A172 (cell line): Measurements from ENCODE around the gene CFAP126. TPM values are rescaled to one million over a fixed set of nuclear protein-coding genes. Genes with fewer than 3 reads are reported as not detected.
"Not testable (repeated sequence)": the region's sequence is repeated elsewhere in the genome, so short reads cannot be mapped to it uniquely, and the experiment has no call there.

Experiments used
- DNase-seq: peaks from one replicate; pipeline ENCODE4 v3.0.0-alpha.2; 2015; ENCODE audit warnings: low spot score
- total RNA-seq: library from RNA; depleted of rRNA; stranded (reverse); fragments of >200 nt; shearing (Covaris generic); gene quantifications from 2 replicates; pipeline ENCODE4 v1.2.3, GENCODE V29; 2014

Gene CFAP126
- total RNA-seq, 1 experiment from 2014 or later, result not detected

DNA sequence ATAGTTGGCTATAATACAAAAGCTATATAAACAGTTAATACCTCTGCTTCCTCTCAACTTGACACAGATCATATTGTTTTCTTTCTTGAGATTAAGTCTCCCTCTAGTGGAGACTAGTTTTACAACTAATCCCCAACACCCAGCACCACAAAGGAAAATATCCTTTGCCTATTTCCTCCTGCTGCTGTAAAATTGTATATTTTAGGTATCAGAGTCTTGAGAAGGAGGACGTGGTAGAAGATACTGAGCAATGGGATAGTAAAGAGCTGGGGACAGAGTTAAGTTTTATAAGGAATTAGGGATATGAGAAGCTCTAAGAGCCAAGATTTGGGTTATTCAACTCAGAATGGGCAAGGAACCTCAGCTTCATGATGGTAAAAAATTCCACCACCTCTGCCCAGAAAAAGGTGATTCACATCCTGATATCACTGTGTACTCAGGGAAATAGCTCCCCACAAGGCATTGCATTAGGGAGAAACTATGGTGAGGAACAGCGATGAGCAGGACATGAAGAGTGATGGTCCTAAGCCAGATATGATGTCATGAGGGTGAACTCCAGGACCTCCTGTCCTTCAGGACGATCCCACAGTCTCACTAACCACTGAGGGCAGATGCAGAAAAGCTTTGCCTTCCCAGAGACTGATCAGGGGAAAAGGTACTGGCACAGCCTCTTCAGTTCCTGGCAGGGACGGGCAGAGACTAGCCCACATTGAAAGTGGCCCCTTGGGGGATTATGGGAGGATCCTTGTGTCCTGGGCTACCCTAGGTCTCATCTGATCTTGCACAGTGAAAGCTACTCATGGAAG, 14.7 kb upstream of the CFAP126 start:
- DNase-seq, result peak; percentile 75

DNA sequence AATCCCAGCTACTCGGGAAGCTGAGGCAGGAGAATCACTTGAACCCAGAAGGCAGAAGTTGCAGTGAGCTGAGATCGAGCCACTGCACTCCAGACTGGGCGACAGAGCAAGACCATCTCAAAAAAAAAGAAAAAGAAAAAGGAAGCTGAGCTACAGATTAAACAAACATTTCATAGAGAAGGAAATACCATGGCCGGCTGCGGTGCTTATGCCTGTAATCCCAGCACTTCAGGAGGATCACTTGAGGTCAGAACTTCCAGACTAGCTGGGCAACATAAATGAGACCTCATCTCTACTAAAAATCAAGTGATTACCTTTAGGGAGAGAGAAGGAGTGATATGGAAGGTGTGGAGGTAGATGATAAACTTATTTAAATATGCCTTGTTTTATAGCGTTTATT, 14.0 kb upstream of the CFAP126 start:
- DNase-seq, result no peak

DNA sequence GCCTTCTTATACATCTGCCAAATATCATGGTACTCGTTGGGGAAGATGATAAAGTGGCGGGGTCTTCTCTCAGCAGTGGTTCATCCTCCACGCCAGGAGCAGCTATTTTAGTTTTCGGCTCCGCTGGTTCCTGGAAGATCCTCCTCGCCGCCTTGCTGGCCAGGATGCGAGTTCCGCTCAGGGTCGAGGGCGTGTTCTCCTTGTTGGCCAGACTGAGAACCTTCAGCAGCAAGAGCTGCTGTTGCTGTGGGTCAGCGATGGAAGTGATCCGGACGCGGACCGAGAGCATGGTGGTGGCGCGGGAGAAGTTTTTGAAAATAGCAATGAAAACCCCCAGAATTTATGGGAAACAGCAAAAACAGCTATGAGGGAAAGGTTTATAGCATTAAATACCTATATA, 11.4 kb upstream of the CFAP126 start:
- no peak for DNase-seq

DNA sequence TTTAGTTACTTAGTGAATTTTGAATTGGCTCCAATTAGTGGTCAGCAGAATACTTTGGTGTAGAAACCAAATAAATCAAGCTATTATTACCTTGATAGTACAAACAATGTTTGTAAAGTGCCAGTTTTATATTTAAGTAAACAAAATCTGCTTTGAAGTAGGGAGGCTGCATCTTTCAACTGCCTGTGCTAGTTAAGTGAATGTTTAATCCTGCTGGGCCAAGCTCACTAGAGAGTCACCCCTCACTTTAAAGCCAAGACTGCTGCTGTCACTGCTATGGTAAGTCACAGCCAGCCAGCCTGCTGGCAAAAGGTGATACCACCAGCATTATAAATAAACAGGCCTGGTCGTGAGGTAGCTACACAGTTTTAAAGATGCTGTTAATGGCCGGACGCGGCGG, 10.3 kb upstream of the CFAP126 start:
- no peak for DNase-seq

DNA sequence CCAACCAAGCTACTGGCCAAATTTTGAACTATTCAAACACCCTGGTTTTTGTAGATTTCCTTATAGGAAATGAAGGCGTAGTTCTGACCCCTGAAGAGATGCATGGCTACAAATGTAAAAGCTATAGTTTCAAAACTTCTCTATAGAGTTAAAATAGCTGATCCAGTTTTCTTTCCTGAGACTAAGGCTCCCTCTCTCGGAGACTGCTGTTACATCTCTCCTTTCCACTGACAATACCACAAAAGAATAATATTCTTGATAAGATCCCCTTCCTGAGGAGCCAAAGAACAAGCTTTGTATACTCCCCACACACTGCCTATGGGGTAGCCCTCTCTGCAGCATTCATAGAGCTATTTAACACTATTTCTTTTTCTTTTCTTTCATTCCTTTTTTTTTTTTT, 6.7 kb upstream of the CFAP126 start:
- peak; percentile 26 for DNase-seq

DNA sequence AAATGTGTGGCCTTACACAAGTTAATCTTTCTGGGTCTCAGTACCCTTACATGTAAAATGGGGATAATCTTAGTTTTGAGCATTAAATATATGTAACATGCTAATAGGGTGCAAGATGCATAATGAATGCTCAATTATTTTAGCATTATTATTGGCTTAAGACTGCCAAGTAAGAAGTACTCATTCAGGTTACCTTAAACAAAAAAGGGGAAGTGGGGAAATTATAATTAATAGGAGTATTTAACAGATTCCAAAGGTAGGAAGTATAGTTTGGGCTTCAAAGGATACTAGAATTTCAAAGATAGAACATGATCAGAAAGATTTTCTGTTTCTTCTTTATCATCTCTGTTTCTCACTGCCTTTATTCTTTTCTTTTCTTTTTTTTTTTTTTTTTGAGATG, 5.8 kb upstream of the CFAP126 start:
- no peak for DNase-seq

DNA sequence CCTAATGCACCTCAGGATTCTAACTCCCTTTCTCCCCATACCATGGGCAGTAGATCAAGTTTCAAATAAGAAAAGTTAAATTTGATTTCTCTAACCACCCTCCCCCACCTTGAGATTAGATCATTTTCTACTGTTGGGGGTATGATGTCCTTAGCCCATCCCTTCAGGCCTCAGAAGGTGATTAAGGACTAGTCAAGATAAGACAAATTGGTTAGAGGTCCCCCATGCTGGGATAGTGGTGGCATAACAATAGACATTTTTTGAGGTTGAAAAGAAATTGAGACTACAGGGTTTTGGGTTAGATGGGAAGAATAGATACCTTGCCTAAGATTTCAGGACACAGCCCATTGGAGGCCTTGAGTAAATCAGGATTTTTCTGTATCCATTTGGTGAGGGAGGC, 2.5 kb downstream of the CFAP126 start:
- DNase-seq, result no peak

DNA sequence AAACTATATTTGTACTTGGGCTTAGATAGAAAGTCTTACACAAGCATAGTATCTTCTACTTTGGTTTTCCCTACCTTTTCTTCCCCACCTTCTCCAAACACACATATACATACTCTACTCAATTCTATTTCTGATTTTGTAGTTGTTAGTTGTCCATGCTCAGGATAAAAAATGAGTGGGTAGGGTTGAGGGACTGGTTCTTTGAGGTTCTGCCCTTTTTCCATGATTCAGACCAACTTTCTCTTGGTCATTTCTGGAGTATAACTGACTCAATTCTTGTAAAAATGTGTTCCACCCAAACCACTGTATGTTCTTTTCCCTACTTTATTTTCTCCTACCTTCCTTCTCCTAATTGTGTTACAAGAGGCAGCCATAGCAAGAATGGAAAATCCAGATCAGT, 3.3 kb downstream of the CFAP126 start:
- DNase-seq, result no peak

DNA sequence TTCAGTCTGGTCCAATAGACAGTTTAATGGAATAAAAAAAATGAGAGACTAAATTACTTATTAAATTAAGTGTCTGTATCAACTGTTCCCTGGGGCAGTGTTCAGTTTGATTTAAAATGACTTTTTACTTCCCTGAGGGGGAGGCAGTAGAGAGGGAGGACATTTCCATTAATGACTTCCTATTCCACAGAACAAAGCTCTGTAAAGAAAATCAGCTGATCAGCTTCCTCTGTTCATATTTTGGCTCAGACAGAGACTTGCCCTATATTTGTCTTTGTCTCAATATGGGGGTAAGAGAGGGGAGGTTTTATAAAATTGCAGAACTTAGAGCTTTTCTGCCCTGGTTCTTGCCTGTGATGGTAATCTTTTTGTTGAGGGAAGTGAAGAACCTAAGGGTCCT, 8.4 kb downstream of the CFAP126 start:
- no peak for DNase-seq

DNA sequence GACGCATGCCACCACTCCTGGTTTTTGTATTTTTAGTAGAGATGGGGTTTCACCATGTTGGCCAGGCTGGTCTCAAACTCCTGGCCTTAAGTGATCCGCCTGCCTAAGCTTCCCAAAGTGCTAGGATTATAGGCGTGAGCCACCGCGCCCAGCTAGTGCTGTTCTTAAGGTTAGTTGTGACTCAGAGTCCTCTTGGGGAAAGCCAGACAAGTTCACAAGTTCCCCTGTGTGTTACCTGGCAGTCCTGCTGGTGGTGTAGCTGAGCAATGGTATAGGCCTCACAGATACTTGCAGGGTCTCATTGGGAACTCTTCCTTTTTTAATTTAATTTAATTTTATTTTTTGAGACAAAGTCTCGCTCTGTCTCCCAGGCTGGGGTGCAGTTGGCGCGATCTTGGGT, 10.6 kb downstream of the CFAP126 start:
- no peak for DNase-seq

DNA sequence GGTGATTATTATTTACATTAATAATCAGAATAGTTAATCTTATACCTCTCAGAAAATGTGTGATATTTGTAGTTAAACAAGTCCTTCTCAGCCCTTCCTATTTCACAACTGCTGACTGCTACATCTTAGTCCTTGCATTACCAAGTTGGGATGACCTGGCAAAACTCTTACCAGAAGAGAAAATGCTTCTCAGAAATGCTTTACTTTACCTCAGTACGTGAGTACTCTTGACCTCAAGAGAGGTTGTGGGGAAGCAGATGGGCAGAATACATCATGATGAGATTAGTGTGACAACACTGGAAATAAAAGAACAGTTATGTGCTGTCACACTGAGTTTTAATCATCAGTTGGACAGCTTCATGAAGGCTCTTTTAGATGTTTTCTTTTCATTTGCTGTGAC, 16.2 kb downstream of the CFAP126 start:
- DNase-seq, result no peak

DNA sequence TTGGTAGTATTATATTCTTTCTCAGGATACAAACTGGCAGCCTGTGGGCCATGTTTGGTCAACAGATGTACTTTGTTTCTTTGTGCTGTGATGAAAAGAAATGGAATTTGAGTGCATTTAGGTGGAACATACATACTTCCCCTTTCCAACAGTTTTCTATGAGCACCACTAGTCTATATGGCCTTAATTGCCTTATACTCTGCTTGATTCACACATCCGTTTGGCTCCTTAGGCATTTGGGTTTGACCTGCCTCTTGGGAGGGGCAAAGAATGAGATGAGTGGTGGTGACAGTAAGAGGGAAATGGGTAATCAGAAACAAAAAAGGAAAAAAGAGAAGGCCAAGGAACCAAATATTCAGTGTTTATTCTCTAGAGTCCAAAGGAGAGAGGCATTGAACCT, 17.0 kb downstream of the CFAP126 start:
- no peak for DNase-seq

DNA sequence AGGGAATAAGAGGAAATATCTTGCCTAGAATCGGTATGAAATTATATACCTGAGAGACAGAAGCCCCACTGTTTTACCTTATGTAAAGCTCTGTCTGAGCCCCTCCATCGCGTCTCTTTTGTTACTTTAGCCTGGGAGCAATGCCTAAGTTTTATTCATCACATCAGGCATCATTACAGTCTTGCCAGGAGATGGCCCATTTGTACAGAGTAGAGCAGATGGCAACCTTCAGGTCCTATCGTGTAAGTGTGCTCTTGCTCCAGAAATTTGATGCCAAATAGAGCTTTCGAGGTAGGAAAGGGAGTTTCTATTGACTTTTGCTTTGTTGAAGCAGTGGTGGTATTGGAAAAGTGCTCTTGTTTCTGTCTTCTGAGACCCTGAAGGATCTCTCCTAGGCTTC, 24.9 kb downstream of the CFAP126 start:
- DNase-seq, result no peak

DNA sequence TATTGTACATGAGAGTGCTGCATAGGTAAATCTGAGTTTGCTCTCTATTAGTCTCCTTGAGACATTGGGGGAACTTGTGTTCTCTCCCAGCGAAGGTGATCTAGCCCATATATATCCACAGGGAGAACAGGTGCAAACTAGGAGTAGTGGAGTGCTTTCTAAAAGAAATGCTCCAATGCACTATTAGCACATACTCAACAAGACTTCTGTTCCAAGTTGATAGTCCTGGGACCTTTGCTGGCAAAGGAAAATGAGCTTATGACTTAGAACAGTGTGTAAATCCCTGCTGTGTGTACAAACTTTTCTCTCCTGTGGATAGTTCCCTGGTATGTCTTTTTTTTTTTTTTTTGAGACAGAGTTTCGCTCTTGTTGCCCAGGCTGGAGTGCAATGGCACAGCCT, 25.5 kb downstream of the CFAP126 start:
- no peak for DNase-seq

DNA sequence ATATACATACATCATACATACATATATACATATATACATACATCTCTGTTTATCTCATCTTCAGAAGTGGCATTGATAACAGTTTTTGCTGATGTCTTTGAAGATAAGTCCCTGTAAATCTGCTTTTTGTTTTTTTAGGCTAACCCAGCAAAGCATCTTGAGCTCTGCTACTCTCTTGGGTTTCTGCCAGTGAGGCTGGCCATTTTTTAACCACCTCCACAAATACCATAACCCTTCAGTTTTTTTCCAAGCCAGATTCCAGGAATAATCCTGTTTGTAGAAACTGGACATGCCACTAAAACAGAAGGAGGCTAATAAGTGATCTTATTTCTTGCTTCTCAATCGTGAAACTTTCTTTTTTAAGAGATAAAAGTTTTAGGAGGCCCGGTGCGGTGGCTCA, 31.9 kb downstream of the CFAP126 start:
- DNase-seq, result no peak

DNA sequence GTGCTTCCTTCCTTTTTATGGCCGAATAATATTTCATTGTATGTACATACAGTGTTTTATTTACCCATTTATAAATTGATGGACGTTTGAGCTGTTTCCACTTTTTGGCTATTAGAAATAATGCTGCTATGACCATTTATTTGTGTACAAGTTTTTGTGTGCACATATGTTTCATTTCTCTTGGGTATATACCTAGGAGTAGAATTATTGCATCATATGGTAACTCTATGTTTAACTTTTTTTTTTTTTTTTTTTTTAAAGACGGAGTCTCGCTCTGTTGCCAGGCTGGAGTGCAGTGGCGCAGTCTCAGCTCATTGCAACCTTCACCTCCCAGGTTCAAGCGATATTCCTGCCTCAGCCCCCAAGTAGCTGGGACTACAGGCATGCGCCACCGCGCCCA, 34.5 kb downstream of the CFAP126 start:
- no peak for DNase-seq

DNA sequence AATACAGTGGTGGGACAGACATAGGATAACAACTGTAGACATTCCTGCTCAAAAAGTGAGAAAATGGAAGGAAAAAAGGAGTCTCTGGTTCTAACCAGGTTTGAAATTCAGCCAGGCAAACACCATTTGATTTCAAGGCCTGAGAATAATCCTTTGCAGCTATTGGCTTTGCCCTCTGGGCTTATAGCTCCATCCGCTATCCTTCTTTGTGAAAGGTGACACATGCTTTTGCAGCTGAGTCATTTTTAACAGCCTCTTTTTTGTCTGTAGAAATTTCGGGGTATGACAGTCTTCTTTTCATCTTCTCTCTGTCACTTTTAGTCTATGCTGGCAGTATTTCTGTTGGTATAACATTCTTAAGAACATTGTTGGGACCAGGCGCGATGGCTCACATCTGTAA, 37.3 kb downstream of the CFAP126 start:
- DNase-seq, result peak; percentile 58

DNA sequence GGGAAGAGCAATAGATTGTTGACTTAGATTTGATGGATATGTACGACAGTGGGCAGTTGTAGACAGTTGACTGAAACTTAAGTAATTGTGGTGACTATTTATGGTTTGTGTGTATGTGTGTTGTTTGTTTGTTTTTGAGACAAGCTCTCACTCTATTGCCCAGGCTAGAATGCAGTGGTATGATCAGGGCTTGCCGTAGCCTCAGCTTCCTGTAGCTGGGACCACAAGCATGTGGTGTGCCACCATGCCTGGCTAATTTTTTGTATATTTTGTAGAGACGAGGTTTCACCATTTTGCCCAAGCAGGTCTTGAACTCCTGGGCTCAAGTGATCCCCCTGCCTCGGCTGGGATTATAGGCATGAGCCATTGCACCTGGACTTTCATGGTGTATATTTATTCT, 43.7 kb downstream of the CFAP126 start:
- DNase-seq, result no peak

DNA sequence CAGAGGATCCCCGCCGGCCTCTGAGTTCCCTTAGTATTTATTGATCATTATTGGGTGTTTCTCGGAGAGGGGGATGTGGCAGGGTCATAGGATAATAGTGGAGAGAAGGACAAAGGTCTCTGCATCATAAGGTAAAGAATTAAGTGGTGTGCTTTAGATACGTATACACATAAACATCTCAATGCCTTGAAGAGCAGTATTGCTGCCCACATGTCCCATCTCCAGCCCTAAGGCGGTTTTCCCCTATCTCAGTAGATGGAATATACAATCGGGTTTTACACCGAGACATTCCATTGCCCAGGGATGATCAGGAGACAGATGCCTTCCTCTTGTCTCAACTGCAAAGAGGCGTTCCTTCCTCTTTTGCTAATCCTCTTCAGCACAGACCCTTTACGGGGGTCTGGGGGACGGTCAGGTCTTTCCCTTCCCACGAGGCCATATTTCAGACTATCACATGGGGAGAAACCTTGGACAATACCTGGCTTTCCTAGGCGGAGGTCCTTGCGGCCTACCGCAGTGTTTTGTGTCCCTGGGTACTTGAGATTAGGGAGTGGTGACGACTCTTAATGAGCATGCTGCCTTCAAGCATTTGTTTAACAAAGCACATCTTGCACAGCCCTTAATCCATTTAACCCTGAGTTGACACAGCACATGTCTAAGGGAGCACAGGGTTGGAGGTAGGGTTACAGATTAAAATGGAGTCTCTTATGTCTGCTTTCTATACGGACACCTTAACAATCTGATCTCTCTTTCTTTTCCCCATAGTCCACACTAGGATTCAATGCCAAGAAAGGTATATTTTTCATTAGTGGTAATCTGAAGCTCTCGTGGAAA, 51.6 kb downstream of the CFAP126 start:
- not testable (repeated sequence) for DNase-seq
